HepG2 (cell line): ENCODE measurements around the gene LRRC10B. TPM values are rescaled to one million over a fixed set of nuclear protein-coding genes. Genes with fewer than 3 reads are reported as not detected.

ENCODE experiments used
- ATAC-seq: fragments of 200-7000 bp; cut with Tn5 transposase; 3 replicates; pipeline ENCODE4 v1.9.1; 2020; ENCODE audit warnings: mild to moderate bottlenecking, moderate library complexity
- BruUV-seq: library from RNA; stranded (reverse); fragments of 400-500 nt; replicated peaks from 2 replicates; lab custom pipeline; 2021; lab: Mats Ljungman, UMichigan
- CTCF ChIA-PET: fragments of 300-600 bp; formaldehyde crosslinking; extraction: SDS; loops from one replicate; lab custom pipeline; 2021; ENCODE audit warnings: low total read pairs, inconsistent platforms, low intra/inter-chr PET ratio; lab: Yijun Ruan, JAX
- POLR2A ChIA-PET: fragments of 350-600 bp; sonication (Branson Sonifier 250); formaldehyde crosslinking; loops from one replicate; lab custom pipeline; 2020; ENCODE audit warnings: antibody characterized with exemption, inconsistent platforms; lab: Yijun Ruan, JAX
- DNase-seq: peaks from one replicate; pipeline ENCODE4 v3.0.0-alpha.2; 2015; ENCODE audit warnings: low spot score
- FAIRE-seq: peaks from 3 replicates; lab custom pipeline; 2011; peaks lifted over from hg19 to GRCh38; lab: Jason Lieb, UNC
- H2AFZ ChIP-seq: one replicate; pipeline ENCODE4 v1.6.1; 2011; ENCODE audit warnings: low read length, inconsistent platforms
- H3K27ac ChIP-seq: fragments of 300-600 bp; 3 replicates; pipeline ENCODE4 v1.8.0; 2011; ENCODE audit warnings: mixed run types, mild to moderate bottlenecking, mixed read lengths, low read length, inconsistent platforms; ENCODE audit not compliant: insufficient read depth; ENCODE audit errors: extremely low read length
- H3K27me3 ChIP-seq, 2 experiments: fragments of 200-600 bp in 1 of 2; 2 replicates in 1 of 2; 3 replicates in 1 of 2; pipeline versions ENCODE4 v1.6.0 to v1.8.0; 2011; ENCODE audit warnings: low read length in 2 of 2, mild to moderate bottlenecking in 2 of 2, moderate library complexity in 2 of 2, inconsistent platforms in 1 of 2; ENCODE audit not compliant: insufficient read depth in 2 of 2, control insufficient read depth in 1 of 2
- H3K36me3 ChIP-seq, 2 experiments: fragments of 200-600 bp in 1 of 2; replicated peaks in 1 of 2; 2 replicates in 1 of 2; 3 replicates in 1 of 2; pipeline versions ENCODE4 v1.5.1 to v1.8.0; 2011; ENCODE audit warnings: low read length in 2 of 2, inconsistent platforms in 1 of 2; ENCODE audit not compliant: insufficient read depth in 2 of 2, control insufficient read depth in 1 of 2
- H3K4me1 ChIP-seq: 2 replicates; pipeline ENCODE4 v1.5.1; 2012; ENCODE audit warnings: low read length, inconsistent platforms; ENCODE audit not compliant: insufficient read depth
- H3K4me2 ChIP-seq: 2 replicates; pipeline ENCODE4 v1.6.0; 2011; ENCODE audit warnings: low read depth, low read length, inconsistent platforms
- H3K4me3 ChIP-seq, 3 experiments: fragments of 200-600 bp in 1 of 3; sonication (generic), shearing (Covaris generic) in 1 of 3; replicated peaks in 1 of 3; 2 replicates each; pipeline ENCODE4 v1.5.1; 2011 to 2016; ENCODE audit warnings: low read length in 3 of 3, inconsistent platforms in 2 of 3, low read depth in 2 of 3, mild to moderate bottlenecking in 2 of 3, control low read depth in 1 of 3, mixed read lengths in 1 of 3; ENCODE audit not compliant: insufficient read depth in 1 of 3
- H3K79me2 ChIP-seq: one replicate; pipeline ENCODE4 v1.6.1; 2011; ENCODE audit warnings: low read length, inconsistent platforms; ENCODE audit not compliant: insufficient read depth
- H3K9ac ChIP-seq: 2 replicates; pipeline ENCODE4 v1.6.0; 2011; ENCODE audit warnings: mild to moderate bottlenecking, low read depth, low read length, inconsistent platforms; ENCODE audit not compliant: insufficient read depth
- H3K9me3 ChIP-seq: 2 replicates; pipeline ENCODE4 v1.5.1; 2012; ENCODE audit warnings: mild to moderate bottlenecking, low read length
- H4K20me1 ChIP-seq: 2 replicates; pipeline ENCODE4 v1.6.0; 2011; ENCODE audit warnings: inconsistent platforms, mild to moderate bottlenecking, low read length, moderate library complexity; ENCODE audit not compliant: insufficient read depth
- NFYB ChIP-seq: sonication (generic); formaldehyde crosslinking; IDR thresholded peaks from 2 replicates; pipeline ENCODE4 v1.4.0; 2020; ENCODE audit warnings: missing genetic modification reagents
- SALL1 ChIP-seq: sonication (generic); formaldehyde crosslinking; IDR thresholded peaks from 2 replicates; pipeline ENCODE4 v1.8.0; 2022; ENCODE audit warnings: mild to moderate bottlenecking, missing genetic modification reagents
- WGBS: methylation state at CpG from one replicate; pipeline ENCODE4 v1.1.6; 2017; ENCODE audit warnings: low lambda C conversion rate; 5-methylcytosine and 5-hydroxymethylcytosine counted together
- in situ Hi-C: cut with HindIII; loops from 2 replicates; pipeline ENCODE4 v1.10.0; 2017; ENCODE audit warnings: low pct_unique_long_range_greater_than_20kb; ENCODE audit not compliant: extremely low pct_ligation_motif_present
- intact Hi-C: fragments of 100-400 bp; cut with micrococcal nuclease; formaldehyde crosslinking; loops from one replicate; pipeline ENCODE4 v1.10.0; 2022; ENCODE audit not compliant: unreplicated experiment
- polyA plus RNA-seq, 8 experiments: library from polyadenylated mRNA; depleted of rRNA in 3 of 8; stranded (reverse) in 7 of 8; unstranded in 1 of 8; fragments of >200 nt; fragmentation: Illumina TruSeq in 4 of 8; extraction: Trizol in 4 of 8; gene quantifications; 2 replicates each; pipeline versions ENCODE4 v1.2.1 to v1.2.3, GENCODE V29; 2011 to 2016; ENCODE audit warnings: low read depth in 4 of 8, missing spikeins in 1 of 8, mixed read lengths in 1 of 8; ENCODE audit not compliant: insufficient read depth in 1 of 8
- total RNA-seq, 5 experiments: library from RNA; depleted of rRNA; stranded (reverse); fragments of >200 nt; fragmentation: Illumina TruSeq; extraction: Trizol; gene quantifications; 2 replicates each; pipeline ENCODE4 v1.2.3, GENCODE V29; 2016; ENCODE audit warnings: low read depth in 1 of 5
- TF ChIP-seq, protein P1 (sequence below): sonication (generic); formaldehyde crosslinking; IDR thresholded peaks from 2 replicates; pipeline ENCODE4 v1.8.1; 2023; ENCODE audit warnings: mild to moderate bottlenecking, missing genetic modification reagents

Gene LRRC10B
- total and polyA plus RNA-seq, 2 of the 13 experiments (the other 11 are each of a cell fraction or from before 2014, with no cell fraction given) = not detected

- no peak for FAIRE-seq
- no peak overlapping the region for H3K4me2 ChIP-seq
- 53% methylated on average over 10 of the region's 14 CpGs for WGBS
- no peaks in the 10 kb centered on the region for H3K36me3 ChIP-seq
- in situ Hi-C loops (no loop called here), intact Hi-C loops (no loop called here)
- TF ChIP-seq, protein P1, sequence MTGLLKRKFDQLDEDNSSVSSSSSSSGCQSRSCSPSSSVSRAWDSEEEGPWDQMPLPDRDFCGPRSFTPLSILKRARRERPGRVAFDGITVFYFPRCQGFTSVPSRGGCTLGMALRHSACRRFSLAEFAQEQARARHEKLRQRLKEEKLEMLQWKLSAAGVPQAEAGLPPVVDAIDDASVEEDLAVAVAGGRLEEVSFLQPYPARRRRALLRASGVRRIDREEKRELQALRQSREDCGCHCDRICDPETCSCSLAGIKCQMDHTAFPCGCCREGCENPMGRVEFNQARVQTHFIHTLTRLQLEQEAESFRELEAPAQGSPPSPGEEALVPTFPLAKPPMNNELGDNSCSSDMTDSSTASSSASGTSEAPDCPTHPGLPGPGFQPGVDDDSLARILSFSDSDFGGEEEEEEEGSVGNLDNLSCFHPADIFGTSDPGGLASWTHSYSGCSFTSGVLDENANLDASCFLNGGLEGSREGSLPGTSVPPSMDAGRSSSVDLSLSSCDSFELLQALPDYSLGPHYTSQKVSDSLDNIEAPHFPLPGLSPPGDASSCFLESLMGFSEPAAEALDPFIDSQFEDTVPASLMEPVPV (CRISPR knock-in tag) = no peak
- TF ChIP-seq SALL1 (CRISPR knock-in tag) = no peak
- TF ChIP-seq NFYB = no peak
- H3K27ac ChIP-seq = no peak overlapping the region
- H3K9me3 ChIP-seq = no peaks in the 10 kb centered on the region
- BruUV-seq = no TSS peak
- no peaks in the 10 kb centered on the region for H3K79me2 ChIP-seq
- ChIA-PET POLR2A (no interaction called here), CTCF (no interaction called here)
- peaks cover 37% of the 10 kb centered on the region for H3K4me1 ChIP-seq
- H2AFZ ChIP-seq = no peak overlapping the region
- DNase-seq = no peak
- peaks cover 15 to 50% of the 10 kb centered on the region in 2 experiments for H3K27me3 ChIP-seq
- no peak for ATAC-seq
- no peak overlapping the region for H3K9ac ChIP-seq
- no peak overlapping the region for H3K4me3 ChIP-seq
- H4K20me1 ChIP-seq = no peaks in the 10 kb centered on the region
Observed at GRCh38 chr11:61507012-61507768, 1.4 kb upstream of the LRRC10B start.
